ENCODE results near the gene TRIM44.

The TRIM44 gene

DNA sequence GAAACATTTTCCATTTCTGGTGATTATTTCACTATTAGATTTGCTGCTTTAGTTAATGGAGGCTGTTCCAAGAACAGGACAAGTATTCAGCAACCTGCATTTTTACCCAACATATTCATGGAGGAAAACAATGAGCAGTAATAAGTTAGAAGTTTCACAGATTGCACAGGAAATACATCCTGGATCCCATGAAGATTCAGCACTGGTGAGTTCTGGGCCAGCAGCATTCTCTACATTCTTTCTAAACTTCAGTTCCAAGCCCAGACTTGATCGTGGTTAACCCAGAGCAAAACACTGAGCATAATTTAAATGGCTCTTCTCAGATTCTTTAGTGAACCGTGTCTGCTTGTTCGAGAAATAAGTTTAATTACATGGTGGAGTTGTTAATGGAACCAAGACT, 40.5 kb upstream of the TRIM44 start:
- Histone ChIP-seq H3K4me1 (peaks cover 8% of the 10 kb centered on the region; the same call in 1 of the 2 replicates), H3K27me3 (ENCODE audit: low read depth) (no peaks in the 10 kb centered on the region), H3K9me3 (no peaks in the 10 kb centered on the region), H3K36me3 (replicated peaks) (no peaks in the 10 kb centered on the region), H3K4me3 (no peak overlapping the region)
- in situ Hi-C loops (cut with MboI; ENCODE audit: low sequenced_read_pairs), result loop anchor here (25.0 kb wide), 1 partner anchor 840 kb away; no protein-coding TSS in a partner anchor
- DNase-seq (ENCODE audit: low spot score in 2 of 2), result no peak

DNA sequence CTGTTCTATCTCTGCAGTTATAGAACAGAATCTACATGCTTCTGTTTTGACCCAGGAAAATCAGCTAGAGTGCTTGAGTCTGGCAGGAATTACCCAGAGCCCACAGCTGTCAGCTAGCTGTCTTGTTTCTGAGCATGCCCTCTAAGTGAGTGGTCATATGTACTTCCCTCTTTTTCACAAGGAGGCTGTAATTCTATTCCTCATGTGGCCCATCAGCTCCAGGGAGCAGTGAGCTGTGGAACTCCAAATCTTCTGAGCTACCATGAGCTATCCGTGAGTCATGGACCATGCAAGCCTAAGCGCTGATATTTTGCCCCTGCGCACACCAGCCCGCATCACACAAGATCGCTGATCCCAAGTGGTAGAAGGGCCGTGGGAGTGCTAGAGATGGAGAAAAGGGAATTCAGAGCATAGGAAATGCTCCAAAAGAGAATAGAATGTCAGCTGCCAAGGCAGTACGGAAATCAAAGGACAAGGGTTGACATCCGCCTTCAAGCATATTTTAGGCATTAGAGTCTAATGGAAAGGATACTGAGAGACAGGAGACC, 38.9 kb upstream of the TRIM44 start:
- no peak overlapping the region for H3K4me3 ChIP-seq
- no peaks in the 10 kb centered on the region for H3K36me3 ChIP-seq (replicated peaks)
- peaks cover 8% of the 10 kb centered on the region; the same call in 1 of the 2 replicates for H3K4me1 ChIP-seq
- in situ Hi-C loops (cut with MboI; ENCODE audit: low sequenced_read_pairs), result loop anchor here (25.0 kb wide), 1 partner anchor 839 kb away; no protein-coding TSS in a partner anchor
- no peaks in the 10 kb centered on the region for H3K9me3 ChIP-seq
- H3K27me3 ChIP-seq (ENCODE audit: low read depth), result no peaks in the 10 kb centered on the region
- no peak for DNase-seq (ENCODE audit: low spot score in 2 of 2)

DNA sequence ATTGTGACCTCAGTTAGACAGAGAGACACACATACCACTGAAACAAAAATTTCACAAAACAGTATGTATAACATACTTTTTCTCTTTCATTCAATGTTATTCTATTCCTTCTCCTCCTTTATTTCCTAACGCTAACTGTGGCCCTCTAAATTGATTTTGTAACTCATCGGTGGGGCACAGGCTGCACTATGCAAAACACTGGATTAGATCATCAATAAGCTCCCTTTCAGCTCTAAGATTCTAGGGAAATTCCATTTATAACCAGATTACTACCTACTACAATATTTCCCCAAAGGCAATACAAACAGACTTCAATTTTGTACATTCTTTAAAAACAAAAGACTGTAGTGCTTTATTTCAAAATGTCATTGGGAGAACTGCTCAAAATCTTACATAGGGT, 38.3 kb upstream of the TRIM44 start:
- no peaks in the 10 kb centered on the region for H3K9me3 ChIP-seq
- in situ Hi-C loops (cut with MboI; ENCODE audit: low sequenced_read_pairs), result loop anchor here (25.0 kb wide), 1 partner anchor 838 kb away; no protein-coding TSS in a partner anchor
- no peak for DNase-seq (ENCODE audit: low spot score in 2 of 2)
- no peaks in the 10 kb centered on the region for H3K36me3 ChIP-seq (replicated peaks)
- no peak overlapping the region for H3K4me3 ChIP-seq
- H3K4me1 ChIP-seq, result peaks cover 8% of the 10 kb centered on the region; the same call in 1 of the 2 replicates
- no peaks in the 10 kb centered on the region for H3K27me3 ChIP-seq (ENCODE audit: low read depth)

DNA sequence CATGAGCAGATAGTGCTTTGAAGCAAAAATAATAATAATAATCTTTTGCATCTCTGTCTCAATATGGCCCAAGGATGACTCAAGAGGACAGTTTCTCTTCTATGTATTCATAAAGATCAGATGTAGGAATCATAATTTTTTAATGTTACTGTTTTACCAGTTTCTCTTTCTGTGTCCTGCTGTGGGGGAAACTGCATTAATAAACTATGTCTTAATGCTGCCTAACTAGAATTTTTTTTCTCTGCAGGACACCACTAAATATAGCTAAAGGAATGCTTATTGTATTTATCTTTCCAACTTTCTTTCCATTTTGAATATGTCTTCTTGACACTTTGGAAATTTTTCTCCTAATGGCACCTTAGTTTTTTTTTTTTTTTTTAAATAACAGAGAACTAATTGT, 37.8 kb upstream of the TRIM44 start:
- Histone ChIP-seq H3K4me1 (peaks cover 8% of the 10 kb centered on the region; the same call in 1 of the 2 replicates), H3K4me3 (no peak overlapping the region), H3K36me3 (replicated peaks) (no peaks in the 10 kb centered on the region), H3K9me3 (no peaks in the 10 kb centered on the region), H3K27me3 (ENCODE audit: low read depth) (no peaks in the 10 kb centered on the region)
- DNase-seq (ENCODE audit: low spot score in 2 of 2), result no peak
- in situ Hi-C loops (cut with MboI; ENCODE audit: low sequenced_read_pairs), result loop anchor here (25.0 kb wide), 1 partner anchor 838 kb away; no protein-coding TSS in a partner anchor

DNA sequence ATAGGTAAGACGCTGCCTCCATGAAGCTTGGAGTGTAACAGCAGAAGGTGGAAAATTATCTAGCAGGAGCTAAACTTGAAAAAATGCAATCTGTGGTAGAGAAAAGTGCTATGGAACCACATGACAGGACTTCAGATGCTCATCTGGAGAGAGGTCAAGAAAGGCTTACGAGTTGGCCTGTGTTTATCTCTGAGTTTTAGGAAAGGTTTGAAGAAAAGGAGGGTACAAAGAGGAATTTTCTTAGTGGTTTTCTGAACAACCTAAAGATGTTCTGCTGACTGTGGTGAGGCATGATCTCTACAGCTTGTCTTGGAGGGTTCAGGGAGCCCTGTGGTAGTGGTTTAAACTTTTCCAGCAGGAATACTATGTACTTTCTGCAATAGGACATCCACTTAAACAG, 36.1 kb upstream of the TRIM44 start:
- in situ Hi-C loops (cut with MboI; ENCODE audit: low sequenced_read_pairs), result no loop called here
- DNase-seq (ENCODE audit: low spot score in 2 of 2), result no peak

DNA sequence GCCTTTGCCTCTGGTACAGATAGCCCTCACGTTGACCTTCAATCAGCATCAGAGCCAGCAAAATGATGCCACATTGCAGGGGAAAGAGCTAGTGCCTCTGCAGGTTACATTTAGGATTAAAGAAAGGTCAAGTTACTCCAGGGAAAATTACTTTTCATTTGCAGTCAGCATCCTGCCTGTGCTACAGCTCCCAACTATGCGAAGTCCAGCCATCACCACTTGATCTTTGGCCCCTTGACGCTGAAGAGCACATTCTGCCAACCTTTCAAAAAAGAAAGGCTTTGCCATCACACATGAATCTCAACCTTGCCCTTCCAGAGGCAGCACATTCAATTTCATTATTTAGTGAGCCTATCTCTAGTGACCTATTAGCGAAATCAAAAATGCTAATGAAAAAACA, 33.1 kb upstream of the TRIM44 start:
- no peaks in the 10 kb centered on the region for H3K4me1 ChIP-seq
- in situ Hi-C loops (cut with MboI; ENCODE audit: low sequenced_read_pairs), result no loop called here
- H3K9me3 ChIP-seq, result no peaks in the 10 kb centered on the region
- H3K4me3 ChIP-seq, result no peak overlapping the region
- H3K36me3 ChIP-seq (replicated peaks), result no peaks in the 10 kb centered on the region
- DNase-seq (ENCODE audit: low spot score in 2 of 2), result no peak
- no peaks in the 10 kb centered on the region for H3K27me3 ChIP-seq (ENCODE audit: low read depth)

More for the DNA sequence above, 36.1 kb upstream of the TRIM44 start:
- H3K4me3 ChIP-seq, result no peak overlapping the region
- no peaks in the 10 kb centered on the region for H3K27me3 ChIP-seq (ENCODE audit: low read depth)
- H3K9me3 ChIP-seq, result no peaks in the 10 kb centered on the region
- no peaks in the 10 kb centered on the region for H3K36me3 ChIP-seq (replicated peaks)
- H3K4me1 ChIP-seq, result peaks cover 3% of the 10 kb centered on the region; the same call in 1 of the 2 replicates

DNA sequence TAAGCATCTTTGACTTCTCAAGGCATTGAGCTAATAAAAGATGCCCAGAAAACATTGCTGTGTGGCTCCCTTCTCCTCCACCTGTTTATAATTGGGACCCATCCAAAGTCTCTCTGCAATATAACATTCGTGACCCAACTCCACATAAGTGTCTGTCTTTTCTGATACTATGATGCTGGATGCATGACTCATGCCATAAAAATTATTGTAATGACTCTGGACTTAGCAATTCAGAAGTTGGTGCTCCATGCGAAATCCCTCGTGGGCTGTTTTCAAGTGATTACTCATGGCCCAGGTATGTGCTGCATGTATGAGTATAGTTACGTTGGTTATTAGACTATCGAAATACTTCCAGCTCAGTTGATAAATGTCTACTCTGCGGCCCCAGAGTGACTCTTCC, 32.7 kb upstream of the TRIM44 start:
- H3K36me3 ChIP-seq (replicated peaks), result no peaks in the 10 kb centered on the region
- in situ Hi-C loops (cut with MboI; ENCODE audit: low sequenced_read_pairs), result no loop called here
- DNase-seq (ENCODE audit: low spot score in 2 of 2), result no peak

DNA sequence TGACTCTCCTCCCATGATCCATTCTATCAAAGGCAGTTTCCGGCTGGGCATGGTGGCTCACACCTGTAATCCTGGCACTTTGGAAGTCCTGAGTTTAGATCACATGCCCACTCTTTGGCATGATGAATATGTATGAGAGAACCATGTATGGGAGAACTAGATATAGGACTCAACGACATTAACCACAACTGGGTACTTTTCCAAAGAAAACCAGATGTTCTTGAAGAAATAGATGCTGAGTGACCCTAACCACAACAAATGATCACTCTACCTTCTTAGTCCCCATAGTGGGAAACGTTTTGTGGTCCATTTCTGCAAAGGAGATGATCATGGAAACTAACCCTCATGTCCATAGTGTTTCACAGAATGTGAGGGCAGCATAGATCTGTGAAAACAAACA, 30.7 kb upstream of the TRIM44 start:
- Histone ChIP-seq H3K4me1 (no peaks in the 10 kb centered on the region), H3K36me3 (replicated peaks) (no peaks in the 10 kb centered on the region), H3K9me3 (no peaks in the 10 kb centered on the region), H3K4me3 (no peak overlapping the region), H3K27me3 (ENCODE audit: low read depth) (no peaks in the 10 kb centered on the region)
- no peak for DNase-seq (ENCODE audit: low spot score in 2 of 2)
- in situ Hi-C loops (cut with MboI; ENCODE audit: low sequenced_read_pairs), result no loop called here

More for the DNA sequence above, 32.7 kb upstream of the TRIM44 start:
- Histone ChIP-seq H3K4me3 (no peak overlapping the region), H3K27me3 (ENCODE audit: low read depth) (no peaks in the 10 kb centered on the region), H3K4me1 (no peaks in the 10 kb centered on the region), H3K9me3 (no peaks in the 10 kb centered on the region)

DNA sequence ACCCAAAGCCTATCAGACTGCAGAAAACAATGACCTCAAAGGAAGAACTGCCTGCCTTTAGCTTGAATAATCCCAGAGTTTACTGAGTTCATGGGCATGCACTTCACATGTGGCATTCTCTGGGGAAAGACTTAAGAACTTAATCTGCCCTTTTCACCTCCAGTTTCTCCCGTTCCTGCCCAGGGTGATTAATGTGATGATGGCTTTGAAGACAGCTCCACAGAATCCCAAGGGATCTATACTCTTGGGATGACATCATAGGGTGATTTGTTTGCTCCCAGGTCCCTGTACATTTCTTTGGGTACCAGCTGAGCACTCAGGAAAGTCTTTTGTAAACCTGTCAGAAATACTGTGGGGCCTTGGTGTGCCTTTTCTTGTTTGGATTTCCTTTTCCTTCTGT, 30.3 kb upstream of the TRIM44 start:
- peaks cover 1% of the 10 kb centered on the region; the same call in 1 of the 2 replicates for H3K27me3 ChIP-seq (ENCODE audit: low read depth)
- no peaks in the 10 kb centered on the region for H3K4me1 ChIP-seq
- H3K9me3 ChIP-seq, result no peaks in the 10 kb centered on the region
- no peak overlapping the region for H3K4me3 ChIP-seq
- no peaks in the 10 kb centered on the region for H3K36me3 ChIP-seq (replicated peaks)
- in situ Hi-C loops (cut with MboI; ENCODE audit: low sequenced_read_pairs), result no loop called here
- no peak for DNase-seq (ENCODE audit: low spot score in 2 of 2)

DNA sequence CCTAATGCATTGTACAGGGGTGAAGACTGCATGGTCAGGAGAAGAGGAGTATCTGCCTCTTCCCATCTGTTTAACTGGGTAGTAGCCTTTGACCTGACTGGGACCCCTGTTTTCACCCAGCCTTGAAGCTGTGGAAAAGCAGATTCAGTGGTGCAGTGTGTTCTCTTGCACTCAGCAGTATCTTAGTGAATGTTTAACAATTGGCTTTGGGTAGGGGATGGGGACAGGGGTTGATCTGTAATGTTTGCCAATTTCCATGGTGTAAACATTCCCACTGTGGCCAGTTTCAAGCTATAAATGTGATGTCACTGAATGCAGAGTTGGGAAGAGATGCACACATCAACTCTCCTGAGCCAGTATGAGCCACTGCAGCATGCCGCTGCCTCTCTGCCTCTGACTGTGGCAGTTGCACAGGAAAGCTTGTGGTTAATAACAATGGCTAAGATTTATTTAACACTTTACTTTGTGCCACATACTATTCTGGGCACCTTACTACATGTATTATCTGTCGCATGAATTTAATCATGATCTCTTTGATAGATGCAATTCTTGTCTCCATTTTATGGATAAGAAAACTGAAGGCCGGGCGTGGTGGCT, 28.6 kb upstream of the TRIM44 start:
- DNase-seq (ENCODE audit: low spot score in 2 of 2), result no peak
- no peaks in the 10 kb centered on the region for H3K9me3 ChIP-seq
- H3K27me3 ChIP-seq (ENCODE audit: low read depth), result peaks cover 6% of the 10 kb centered on the region; the same call in 1 of the 2 replicates
- no peak overlapping the region for H3K4me3 ChIP-seq
- in situ Hi-C loops (cut with MboI; ENCODE audit: low sequenced_read_pairs), result no loop called here
- H3K4me1 ChIP-seq, result no peaks in the 10 kb centered on the region
- no peaks in the 10 kb centered on the region for H3K36me3 ChIP-seq (replicated peaks)

DNA sequence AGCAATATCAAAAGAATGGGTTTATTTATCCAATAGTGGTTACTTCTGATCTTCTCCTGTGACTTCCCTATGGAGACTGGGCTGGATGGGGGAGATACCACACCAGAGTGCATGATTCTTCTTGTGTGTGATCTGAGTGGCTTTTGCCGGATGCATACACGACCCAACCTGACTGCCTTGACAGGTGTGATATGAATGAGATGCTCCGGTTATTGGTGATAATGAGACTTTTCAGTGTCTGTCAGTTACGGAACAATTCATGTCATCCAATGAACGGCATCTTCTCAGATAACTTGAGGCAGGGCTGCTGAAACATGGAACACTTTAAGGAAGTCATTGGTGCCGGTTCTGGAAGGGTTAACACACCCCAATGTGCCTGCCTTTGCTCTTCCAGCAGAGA, 26.6 kb upstream of the TRIM44 start:
- DNase-seq (ENCODE audit: low spot score in 2 of 2), result no peak
- Histone ChIP-seq H3K4me3 (no peak overlapping the region), H3K27me3 (ENCODE audit: low read depth) (peaks cover 9% of the 10 kb centered on the region; the same call in 1 of the 2 replicates), H3K4me1 (no peaks in the 10 kb centered on the region), H3K36me3 (replicated peaks) (no peaks in the 10 kb centered on the region), H3K9me3 (no peaks in the 10 kb centered on the region)
- in situ Hi-C loops (cut with MboI; ENCODE audit: low sequenced_read_pairs), result no loop called here

DNA sequence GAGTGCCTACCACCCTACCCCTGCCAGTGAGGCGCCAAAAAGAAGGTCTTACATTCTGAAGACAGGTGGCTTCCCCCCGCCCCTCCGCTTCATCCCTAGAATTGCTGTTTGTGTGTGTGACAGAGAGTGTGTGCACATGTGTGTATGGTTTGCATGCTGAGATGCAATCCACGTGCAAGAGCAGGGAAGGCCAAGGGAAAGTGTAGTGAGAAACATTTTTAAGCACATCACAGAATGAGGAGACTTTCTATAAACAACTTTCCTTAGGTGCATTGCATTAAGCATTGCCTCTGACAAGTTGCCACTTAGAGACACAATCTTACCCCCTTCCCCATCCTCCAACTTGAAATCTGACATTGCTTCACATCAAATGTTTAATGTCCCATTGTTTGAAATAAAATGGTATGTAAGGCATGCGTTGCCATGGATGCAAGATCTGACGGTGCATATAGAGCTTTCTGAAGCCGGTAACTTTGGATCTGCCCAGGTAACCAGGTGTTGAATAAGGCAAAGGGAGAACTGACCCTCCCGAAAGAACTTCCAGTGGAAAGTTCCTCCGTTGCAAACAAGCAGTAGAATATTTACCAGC, 22.9 kb upstream of the TRIM44 start:
- in situ Hi-C loops (cut with MboI; ENCODE audit: low sequenced_read_pairs), result no loop called here
- no peaks in the 10 kb centered on the region for H3K9me3 ChIP-seq
- no peaks in the 10 kb centered on the region for H3K36me3 ChIP-seq (replicated peaks)
- H3K27me3 ChIP-seq (ENCODE audit: low read depth), result peaks cover 9% of the 10 kb centered on the region; the same call in 1 of the 2 replicates
- no peak overlapping the region for H3K4me3 ChIP-seq
- no peaks in the 10 kb centered on the region for H3K4me1 ChIP-seq
- DNase-seq (ENCODE audit: low spot score in 2 of 2), result no peak

DNA sequence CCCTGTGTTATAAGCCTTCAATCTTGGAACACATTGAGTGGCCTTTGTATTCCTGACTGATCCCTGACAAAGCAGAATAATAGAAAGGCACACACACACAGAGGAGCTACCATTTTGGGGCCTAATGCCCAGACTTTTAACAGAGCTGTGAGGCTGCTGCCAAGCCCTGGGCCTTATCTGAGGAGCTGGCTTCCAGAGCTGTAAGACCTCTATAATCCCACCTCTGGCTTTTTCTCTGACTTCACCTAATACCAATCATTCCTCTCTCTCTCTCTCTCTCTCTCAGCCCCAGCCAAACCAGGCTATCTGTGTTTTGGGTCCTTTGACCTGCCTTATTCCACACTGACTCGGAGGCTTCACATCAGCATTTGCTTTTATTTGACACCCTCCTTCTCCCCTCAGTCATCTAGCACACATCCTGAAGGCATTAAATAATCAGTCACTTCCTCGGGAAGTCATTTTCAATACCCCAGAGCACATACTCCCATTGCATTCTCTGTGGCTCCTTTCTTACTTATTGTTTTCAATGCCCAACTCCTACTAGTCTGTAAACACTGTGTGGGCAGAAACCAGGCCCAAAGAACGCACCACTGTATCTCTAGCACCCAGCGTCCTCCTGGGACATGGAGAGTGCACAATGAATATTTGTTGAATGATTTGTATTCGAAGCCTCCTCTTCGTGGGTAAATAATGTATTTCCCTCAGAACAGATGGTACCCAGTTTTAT, 21.2 kb upstream of the TRIM44 start:
- no peaks in the 10 kb centered on the region for H3K36me3 ChIP-seq (replicated peaks)
- no peaks in the 10 kb centered on the region for H3K9me3 ChIP-seq
- in situ Hi-C loops (cut with MboI; ENCODE audit: low sequenced_read_pairs), result no loop called here
- H3K4me1 ChIP-seq, result no peaks in the 10 kb centered on the region
- peaks cover 9% of the 10 kb centered on the region; the same call in 1 of the 2 replicates for H3K27me3 ChIP-seq (ENCODE audit: low read depth)
- no peak overlapping the region for H3K4me3 ChIP-seq
- no peak for DNase-seq (ENCODE audit: low spot score in 2 of 2)

DNA sequence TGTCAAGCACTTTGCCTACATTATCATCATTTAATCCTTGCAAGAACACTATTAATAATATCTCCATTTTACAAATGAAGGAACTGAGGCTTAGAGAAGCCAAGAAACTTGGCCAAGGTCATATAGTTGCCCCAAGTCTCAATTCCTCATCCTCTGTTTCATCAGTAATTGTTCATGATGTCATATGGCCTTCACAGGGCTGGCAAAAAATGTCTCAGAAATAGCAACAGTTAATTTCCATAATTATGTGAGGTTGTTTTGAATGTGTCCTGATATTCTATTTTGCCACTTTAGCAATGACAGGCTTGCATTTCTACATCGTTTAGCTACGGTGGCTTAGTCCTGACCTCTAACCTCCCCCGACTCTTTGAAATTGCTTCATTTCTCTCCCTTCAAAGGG, 20.6 kb upstream of the TRIM44 start:
- Histone ChIP-seq H3K27me3 (ENCODE audit: low read depth) (peaks cover 9% of the 10 kb centered on the region; the same call in 1 of the 2 replicates), H3K4me1 (no peaks in the 10 kb centered on the region), H3K4me3 (no peak overlapping the region), H3K36me3 (replicated peaks) (no peaks in the 10 kb centered on the region), H3K9me3 (no peaks in the 10 kb centered on the region)
- DNase-seq (ENCODE audit: low spot score in 2 of 2), result no peak
- in situ Hi-C loops (cut with MboI; ENCODE audit: low sequenced_read_pairs), result no loop called here
